ENCODE data around the gene MFN1.

The MFN1 gene

DNA sequence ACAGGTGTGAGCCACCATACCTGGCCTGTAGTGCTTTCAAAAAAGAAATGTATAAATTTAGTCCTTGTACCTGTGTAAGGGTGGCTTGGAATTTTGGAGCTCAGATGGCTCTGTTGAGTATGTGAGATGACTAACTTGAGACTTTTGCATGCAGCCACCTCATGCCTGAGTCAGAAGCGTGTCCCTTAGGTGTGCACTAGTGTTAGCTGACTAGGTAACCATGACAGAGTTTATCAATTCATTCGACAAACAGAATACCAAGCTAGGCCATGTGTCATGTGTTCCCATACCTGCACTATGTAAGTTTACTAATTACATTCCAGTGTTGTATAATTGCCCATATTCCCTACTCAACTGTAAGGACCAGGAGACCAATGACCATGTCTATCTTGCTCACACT is 28.6 kb upstream of the MFN1 start:
- peaks cover 1% of the 10 kb centered on the region; the same call in 1 of the 2 replicates for H3K4me1 ChIP-seq (ENCODE audit: control insufficient read depth, insufficient read depth, low read length)
- DNase-seq (ENCODE audit: low read depth, low spot score), result no peak
- no peaks in the 10 kb centered on the region for H3K36me3 ChIP-seq (ENCODE audit: control insufficient read depth, insufficient read depth, low read length)
- WGBS (ENCODE audit: insufficient coverage, insufficient read length), result no CpG with 5 or more reads among the region's 2 CpGs
- H3K9me3 ChIP-seq (ENCODE audit: control insufficient read depth, insufficient read depth, low read length), result no peaks in the 10 kb centered on the region
- H3K27me3 ChIP-seq (ENCODE audit: control insufficient read depth, insufficient read depth, low read length), result no peaks in the 10 kb centered on the region
- no peak overlapping the region for H3K27ac ChIP-seq (ENCODE audit: low read length)
- H3K4me3 ChIP-seq (ENCODE audit: low read length), result no peak overlapping the region

DNA sequence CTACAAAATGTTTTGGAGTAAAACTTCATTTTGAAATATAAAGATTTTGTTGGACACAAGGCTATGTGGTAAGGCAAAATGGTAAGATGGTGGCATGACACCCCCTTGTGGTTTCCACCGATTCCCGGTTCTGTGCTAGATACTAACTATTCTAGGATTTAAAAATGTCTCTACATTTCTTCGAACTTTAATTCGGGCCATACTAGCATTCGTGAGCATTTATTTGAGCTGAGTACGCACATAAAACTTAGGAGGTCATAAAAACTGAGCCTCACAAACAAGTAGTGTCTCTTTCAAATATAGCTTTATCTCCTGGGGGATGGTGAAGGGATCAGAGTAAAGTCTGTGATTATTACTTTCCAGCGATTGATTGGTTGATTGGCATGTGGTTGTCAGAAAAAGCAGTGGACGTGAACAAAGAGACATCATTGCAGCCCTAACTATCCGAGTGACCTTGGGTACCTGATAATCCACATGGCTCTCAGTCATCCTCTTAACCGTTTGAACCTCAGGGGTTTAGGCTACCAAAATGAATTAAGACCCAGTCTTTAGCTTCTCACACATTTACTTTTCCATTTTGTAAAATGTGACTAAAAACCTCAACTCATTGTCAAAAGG is 25.7 kb upstream of the MFN1 start:
- Histone ChIP-seq H3K4me3 (ENCODE audit: low read length) (no peak overlapping the region), H3K9me3 (ENCODE audit: control insufficient read depth, insufficient read depth, low read length) (no peaks in the 10 kb centered on the region), H3K27ac (ENCODE audit: low read length) (no peak overlapping the region), H3K36me3 (ENCODE audit: control insufficient read depth, insufficient read depth, low read length) (no peaks in the 10 kb centered on the region), H3K27me3 (ENCODE audit: control insufficient read depth, insufficient read depth, low read length) (no peaks in the 10 kb centered on the region), H3K4me1 (ENCODE audit: control insufficient read depth, insufficient read depth, low read length) (peaks cover 1% of the 10 kb centered on the region; the same call in 1 of the 2 replicates)
- no CpG with 5 or more reads among the region's 10 CpGs for whole genome bisulfite sequencing (ENCODE audit: insufficient coverage, insufficient read length)
- peak; percentile 16 for DNase-seq (ENCODE audit: low read depth, low spot score)

DNA sequence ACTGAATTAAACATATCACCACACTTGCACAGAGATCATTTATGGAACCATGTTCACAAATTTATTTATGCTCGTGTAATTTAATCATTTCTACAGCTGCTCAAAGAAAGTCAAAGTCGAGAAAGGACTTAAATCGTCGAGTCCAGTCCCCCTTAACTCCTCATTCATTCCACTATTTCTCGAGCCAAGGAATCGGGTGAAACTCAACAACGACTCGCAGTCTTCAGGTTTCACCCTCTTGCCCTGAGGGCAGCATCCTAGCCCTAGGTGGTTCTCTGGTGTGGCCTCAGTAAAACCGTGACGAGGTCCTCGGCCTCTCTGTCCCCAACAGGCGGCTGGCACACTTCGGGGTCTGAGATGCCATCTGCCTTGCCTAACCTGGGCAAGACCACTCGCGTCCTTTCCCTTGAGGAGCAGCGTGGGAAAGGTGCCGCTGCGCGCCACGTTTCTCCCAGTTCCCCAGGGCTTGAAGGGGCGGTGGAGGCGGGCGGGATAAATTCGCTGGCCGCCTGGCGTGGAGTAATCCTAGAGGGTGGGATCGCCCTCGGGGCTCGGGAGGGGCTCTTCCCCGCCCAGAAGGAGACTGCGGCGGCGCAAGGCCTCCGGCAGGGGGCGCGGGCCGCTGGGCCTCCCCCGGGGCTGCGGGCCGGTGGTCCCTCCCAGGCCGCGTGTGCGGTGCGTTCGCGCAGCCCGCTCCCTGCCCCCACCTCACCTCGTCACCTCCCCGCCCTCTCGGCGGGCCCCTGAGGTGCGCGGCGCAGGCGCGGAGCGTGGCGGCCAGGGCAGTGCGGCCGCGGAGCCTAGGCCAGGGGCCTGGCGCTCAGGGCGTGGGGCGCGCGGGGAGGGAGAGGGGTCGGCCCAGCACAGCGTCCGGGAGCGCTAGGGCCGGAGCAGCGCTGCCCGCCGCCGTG is 25.0 kb upstream of the MFN1 start, which contains the start of gene ZNF639:
ZNF639 (plus strand) TSS at position 746 of the 911 bp plus-strand sequence. CDS start 5,263 bp downstream, outside the sequence.
- no CpG with 5 or more reads among the region's 75 CpGs for WGBS (ENCODE audit: insufficient coverage, insufficient read length)
- Histone ChIP-seq H3K27me3 (ENCODE audit: control insufficient read depth, insufficient read depth, low read length) (no peaks in the 10 kb centered on the region), H3K4me3 (ENCODE audit: low read length) (peak within 1 kb of the TSS; percentile 91), H3K27ac (ENCODE audit: low read length) (no peak within 1 kb of the TSS), H3K36me3 (ENCODE audit: control insufficient read depth, insufficient read depth, low read length) (no peaks in the 10 kb centered on the region), H3K9me3 (ENCODE audit: control insufficient read depth, insufficient read depth, low read length) (no peaks in the 10 kb centered on the region), H3K4me1 (ENCODE audit: control insufficient read depth, insufficient read depth, low read length) (peaks cover 1% of the 10 kb centered on the region; the same call in 1 of the 2 replicates)
- peak; percentile 57 for DNase-seq (ENCODE audit: low read depth, low spot score)

DNA sequence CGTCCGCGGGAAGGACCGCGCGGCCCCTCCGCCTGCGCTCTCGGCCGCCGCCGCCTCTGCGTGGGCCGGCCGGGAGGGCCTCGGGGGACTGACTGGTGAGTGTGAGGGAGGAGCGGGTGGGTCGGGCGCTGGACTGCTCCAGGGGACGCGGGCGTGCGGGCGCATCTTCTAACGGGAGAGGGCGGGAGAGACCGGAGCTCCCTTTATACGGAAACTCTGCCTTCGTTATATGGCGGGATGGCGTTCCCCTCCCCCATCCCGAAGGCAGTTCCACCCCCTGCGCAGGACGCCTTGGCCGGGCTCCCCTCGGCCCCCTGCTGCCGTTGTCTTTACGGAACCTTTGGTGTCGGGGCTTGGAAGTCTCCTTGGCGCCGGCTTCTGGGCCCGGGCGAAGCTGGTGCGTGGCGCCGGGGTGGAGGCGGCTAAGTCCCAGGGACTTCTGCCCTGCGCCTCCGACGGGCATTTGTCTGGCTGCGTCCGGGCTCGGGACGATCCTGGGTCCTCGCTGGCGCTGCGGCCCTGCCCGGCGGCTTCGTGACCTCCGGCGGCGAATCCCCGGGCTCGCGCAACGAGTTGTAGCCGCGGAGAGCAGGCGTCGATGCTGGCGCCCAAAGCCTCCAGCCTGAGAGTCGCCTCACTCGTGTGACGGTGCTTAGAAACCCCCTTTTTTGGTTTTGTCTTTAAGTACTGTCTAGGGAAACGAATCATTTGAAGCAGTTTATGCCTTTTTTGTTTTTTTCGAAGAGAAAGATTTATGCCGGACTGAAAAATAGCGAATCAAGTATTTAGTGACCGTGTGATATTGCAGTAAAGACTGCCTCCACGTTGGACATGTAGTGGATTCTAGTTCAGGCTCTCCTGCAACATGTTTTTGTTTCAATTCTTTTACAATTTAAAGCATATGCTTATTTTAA is 24.1 kb upstream of the MFN1 start:
- H3K4me3 ChIP-seq (ENCODE audit: low read length), result peak overlapping the region; percentile 91
- no CpG with 5 or more reads among the region's 81 CpGs for WGBS (ENCODE audit: insufficient coverage, insufficient read length)
- DNase-seq (ENCODE audit: low read depth, low spot score), result no peak
- no peak overlapping the region for H3K27ac ChIP-seq (ENCODE audit: low read length)
- H3K27me3 ChIP-seq (ENCODE audit: control insufficient read depth, insufficient read depth, low read length), result no peaks in the 10 kb centered on the region
- H3K36me3 ChIP-seq (ENCODE audit: control insufficient read depth, insufficient read depth, low read length), result no peaks in the 10 kb centered on the region
- H3K9me3 ChIP-seq (ENCODE audit: control insufficient read depth, insufficient read depth, low read length), result no peaks in the 10 kb centered on the region
- H3K4me1 ChIP-seq (ENCODE audit: control insufficient read depth, insufficient read depth, low read length), result peaks cover 1% of the 10 kb centered on the region; the same call in 1 of the 2 replicates

DNA sequence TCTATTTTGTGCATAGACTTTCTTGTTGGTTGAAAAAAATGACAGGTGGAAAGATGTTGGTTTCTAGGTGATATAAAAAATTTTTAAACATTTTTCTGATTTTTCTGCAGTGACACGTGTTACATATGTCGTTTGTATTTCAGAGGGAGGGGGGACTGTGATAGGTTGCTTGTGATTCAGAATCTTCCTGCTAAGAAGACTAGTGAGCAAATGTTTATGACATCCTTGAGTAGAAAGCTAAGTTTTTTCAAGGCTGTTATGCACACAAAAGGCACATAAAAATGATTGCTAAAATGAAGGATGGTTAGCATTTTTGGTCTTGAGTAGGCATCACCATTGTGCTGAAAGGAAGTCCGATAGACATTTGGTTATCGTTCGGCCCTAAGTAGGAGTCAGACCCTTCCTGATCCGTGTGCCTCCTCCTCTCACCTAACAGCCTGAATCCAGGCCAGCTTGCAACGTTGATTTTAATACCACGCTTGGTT is 23.2 kb upstream of the MFN1 start:
- peak overlapping the region; percentile 91; the same call in 1 of the 2 replicates for H3K4me3 ChIP-seq (ENCODE audit: low read length)
- DNase-seq (ENCODE audit: low read depth, low spot score), result no peak
- no peaks in the 10 kb centered on the region for H3K9me3 ChIP-seq (ENCODE audit: control insufficient read depth, insufficient read depth, low read length)
- WGBS (ENCODE audit: insufficient coverage, insufficient read length), result no CpG with 5 or more reads among the region's 8 CpGs
- H3K4me1 ChIP-seq (ENCODE audit: control insufficient read depth, insufficient read depth, low read length), result peaks cover 1% of the 10 kb centered on the region; the same call in 1 of the 2 replicates
- peaks cover 5% of the 10 kb centered on the region; the same call in 1 of the 2 replicates for H3K36me3 ChIP-seq (ENCODE audit: control insufficient read depth, insufficient read depth, low read length)
- H3K27me3 ChIP-seq (ENCODE audit: control insufficient read depth, insufficient read depth, low read length), result no peaks in the 10 kb centered on the region
- no peak overlapping the region for H3K27ac ChIP-seq (ENCODE audit: low read length)

DNA sequence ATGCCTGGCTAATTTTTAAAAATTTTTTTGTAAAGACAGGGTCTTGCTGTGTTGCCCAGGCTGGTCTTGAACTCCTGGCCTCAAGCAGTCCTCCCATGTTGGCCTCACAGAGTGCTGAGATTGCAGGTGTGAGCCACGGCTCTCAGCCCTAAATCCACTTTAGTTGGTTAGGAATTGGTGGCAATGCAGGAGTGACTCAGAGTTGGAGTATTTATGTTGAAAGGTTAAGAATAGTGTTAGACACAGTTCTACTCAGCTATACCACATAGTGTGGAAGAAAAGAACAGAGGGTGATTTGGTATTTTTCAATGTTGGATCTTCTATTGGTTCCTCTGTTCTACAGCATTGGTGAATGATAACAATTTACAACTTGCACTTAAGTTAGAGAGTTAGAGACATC is 17.1 kb upstream of the MFN1 start:
- no peak overlapping the region for H3K4me3 ChIP-seq (ENCODE audit: low read length)

DNA sequence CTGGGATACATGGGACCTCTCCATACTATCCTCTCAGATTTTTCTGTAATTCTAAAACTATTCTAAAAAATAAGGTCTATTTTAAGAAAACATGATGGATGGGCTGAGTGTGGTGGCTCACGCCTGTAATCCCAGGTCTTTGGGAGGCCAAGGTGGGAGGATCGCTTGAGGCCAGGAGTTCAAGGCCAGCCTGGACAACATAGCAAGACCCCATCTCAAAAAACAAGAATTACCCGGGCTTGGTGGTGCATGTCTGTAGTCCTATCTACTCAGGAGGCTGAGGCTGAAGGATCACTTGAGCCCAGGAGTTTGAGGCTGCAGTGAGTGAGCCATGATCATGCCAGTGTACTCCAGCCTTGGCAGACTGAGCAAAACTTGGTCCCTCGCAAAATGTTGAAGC is 15.3 kb upstream of the MFN1 start:
- no CpG with 5 or more reads among the region's 4 CpGs for WGBS (ENCODE audit: insufficient coverage, insufficient read length)
- Histone ChIP-seq H3K4me1 (ENCODE audit: control insufficient read depth, insufficient read depth, low read length) (no peaks in the 10 kb centered on the region), H3K4me3 (ENCODE audit: low read length) (no peak overlapping the region), H3K27ac (ENCODE audit: low read length) (no peak overlapping the region), H3K9me3 (ENCODE audit: control insufficient read depth, insufficient read depth, low read length) (no peaks in the 10 kb centered on the region), H3K27me3 (ENCODE audit: control insufficient read depth, insufficient read depth, low read length) (no peaks in the 10 kb centered on the region), H3K36me3 (ENCODE audit: control insufficient read depth, insufficient read depth, low read length) (peaks cover 18% of the 10 kb centered on the region)
- DNase-seq (ENCODE audit: low read depth, low spot score), result no peak

More for the DNA sequence above, 17.1 kb upstream of the MFN1 start:
- peaks cover 18% of the 10 kb centered on the region for H3K36me3 ChIP-seq (ENCODE audit: control insufficient read depth, insufficient read depth, low read length)
- no peak overlapping the region for H3K27ac ChIP-seq (ENCODE audit: low read length)
- no CpG with 5 or more reads among the region's 1 CpG for WGBS (ENCODE audit: insufficient coverage, insufficient read length)
- H3K9me3 ChIP-seq (ENCODE audit: control insufficient read depth, insufficient read depth, low read length), result no peaks in the 10 kb centered on the region
- H3K27me3 ChIP-seq (ENCODE audit: control insufficient read depth, insufficient read depth, low read length), result no peaks in the 10 kb centered on the region
- no peak for DNase-seq (ENCODE audit: low read depth, low spot score)
- no peaks in the 10 kb centered on the region for H3K4me1 ChIP-seq (ENCODE audit: control insufficient read depth, insufficient read depth, low read length)

DNA sequence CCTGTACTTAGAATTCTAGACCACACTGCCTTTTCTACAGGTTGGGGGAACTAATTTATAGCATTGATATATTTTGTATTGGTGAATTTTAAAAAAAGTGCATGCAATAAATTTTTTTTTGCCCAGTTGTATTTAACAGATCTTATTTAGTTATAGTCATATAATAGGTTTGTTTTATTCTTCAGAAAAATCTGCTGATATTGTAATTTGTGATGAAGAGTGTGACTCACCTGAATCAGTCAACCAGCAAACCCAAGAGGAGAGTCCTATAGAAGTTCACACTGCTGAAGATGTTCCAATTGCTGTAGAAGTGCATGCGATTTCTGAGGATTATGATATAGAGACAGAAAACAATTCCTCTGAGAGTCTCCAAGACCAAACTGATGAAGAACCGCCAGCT is 14.4 kb upstream of the MFN1 start:
- H3K4me3 ChIP-seq (ENCODE audit: low read length), result no peak overlapping the region
- no peaks in the 10 kb centered on the region for H3K27me3 ChIP-seq (ENCODE audit: control insufficient read depth, insufficient read depth, low read length)
- peaks cover 18% of the 10 kb centered on the region for H3K36me3 ChIP-seq (ENCODE audit: control insufficient read depth, insufficient read depth, low read length)
- H3K9me3 ChIP-seq (ENCODE audit: control insufficient read depth, insufficient read depth, low read length), result no peaks in the 10 kb centered on the region
- no peak for DNase-seq (ENCODE audit: low read depth, low spot score)
- H3K27ac ChIP-seq (ENCODE audit: low read length), result no peak overlapping the region
- no peaks in the 10 kb centered on the region for H3K4me1 ChIP-seq (ENCODE audit: control insufficient read depth, insufficient read depth, low read length)
- WGBS (ENCODE audit: insufficient coverage, insufficient read length), result no CpG with 5 or more reads among the region's 2 CpGs

DNA sequence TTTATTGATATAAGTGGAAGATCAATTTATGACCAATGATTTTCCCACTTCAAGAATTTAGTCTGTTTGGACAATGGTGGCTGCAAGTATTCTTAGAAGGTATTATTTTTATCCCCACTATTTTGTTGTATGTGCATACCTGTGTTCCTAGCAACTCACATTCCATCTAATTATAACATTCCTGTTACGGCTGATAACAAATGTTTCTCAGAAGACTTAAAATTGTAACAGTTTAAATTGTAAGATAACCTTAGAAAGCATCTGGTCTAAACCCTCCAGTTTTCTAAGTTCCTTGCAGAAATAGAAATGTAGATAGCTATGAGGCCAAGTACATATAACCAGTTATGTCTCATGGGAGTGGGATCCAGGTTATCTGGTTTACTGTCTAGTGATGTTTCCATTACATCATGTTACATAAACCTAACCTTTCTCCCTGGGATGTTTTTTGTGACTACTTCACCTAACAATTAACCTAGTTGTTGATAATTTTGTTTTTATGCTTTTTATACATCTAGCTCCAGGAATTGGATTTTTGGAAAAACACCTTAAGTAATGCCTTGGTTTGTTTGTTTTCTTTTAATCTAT is 11.1 kb upstream of the MFN1 start:
- WGBS (ENCODE audit: insufficient coverage, insufficient read length), result no CpG with 5 or more reads among the region's 1 CpG
- DNase-seq (ENCODE audit: low read depth, low spot score), result no peak
- Histone ChIP-seq H3K4me1 (ENCODE audit: control insufficient read depth, insufficient read depth, low read length) (no peaks in the 10 kb centered on the region), H3K36me3 (ENCODE audit: control insufficient read depth, insufficient read depth, low read length) (peaks cover 8% of the 10 kb centered on the region; the same call in 1 of the 2 replicates), H3K27me3 (ENCODE audit: control insufficient read depth, insufficient read depth, low read length) (no peaks in the 10 kb centered on the region), H3K9me3 (ENCODE audit: control insufficient read depth, insufficient read depth, low read length) (no peaks in the 10 kb centered on the region), H3K4me3 (ENCODE audit: low read length) (no peak overlapping the region), H3K27ac (ENCODE audit: low read length) (no peak overlapping the region)
